GM18867 (cell line): ENCODE data around the gene PDSS2.
"Not testable (repeated sequence)": the region's sequence is repeated elsewhere in the genome, so short reads cannot be mapped to it uniquely, and the experiment has no call there.

Experiments used
- ATAC-seq: cut with Tn5 transposase; IDR thresholded peaks from one replicate; pipeline ENCODE4 v1.9.1; 2021; ENCODE audit warnings: mild to moderate bottlenecking, moderate library complexity; ENCODE audit not compliant: unreplicated experiment

PDSS2 gene

DNA sequence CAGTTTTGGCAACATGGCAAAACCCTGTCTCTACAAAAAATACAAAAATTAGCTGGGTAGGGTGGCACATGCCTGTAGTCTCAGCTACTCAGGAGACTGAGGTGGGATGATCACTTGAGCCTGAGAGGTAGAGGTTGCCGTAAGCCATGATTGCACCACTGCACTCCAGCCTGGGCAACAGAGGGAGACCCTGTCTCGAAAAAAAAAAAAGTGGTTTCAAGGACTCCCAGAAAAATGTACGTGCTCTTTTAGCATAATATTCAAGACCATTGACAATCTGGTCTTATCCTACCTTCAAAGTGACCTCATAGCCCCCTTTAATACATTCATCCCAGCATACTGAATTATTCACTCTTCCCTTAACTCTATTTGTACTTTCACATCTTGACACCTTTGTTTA is 16.0 kb upstream of the PDSS2 start:
- ATAC-seq: not testable (repeated sequence)

DNA sequence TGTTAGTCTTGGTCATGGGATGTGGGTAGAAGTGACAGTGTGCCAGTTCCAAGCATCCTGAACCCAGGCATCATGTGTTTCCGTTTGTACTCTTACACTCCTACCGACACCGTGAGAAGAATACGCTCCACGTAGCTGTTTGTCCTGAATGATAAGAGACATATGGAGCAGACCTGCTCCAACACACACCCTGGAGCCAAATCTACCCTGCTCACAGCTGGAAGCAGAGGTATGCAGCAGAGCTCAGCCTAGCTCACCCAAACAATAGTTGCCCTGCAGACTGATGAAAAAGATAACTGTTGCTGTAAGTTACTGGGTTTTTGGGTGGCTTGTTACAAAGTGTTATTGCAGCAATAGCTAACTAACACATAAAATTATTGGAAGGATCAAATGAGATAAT is 14.3 kb upstream of the PDSS2 start:
- no peak for ATAC-seq

- no peak for ATAC-seq
Measured at GRCh38 chr6:107470364-107470763, 11.0 kb upstream of the PDSS2 start.

GRCh38 chr6:107466062-107466461 is 6.7 kb upstream of the PDSS2 start:
- ATAC-seq: no peak

GRCh38 chr6:107460083-107460631 is 793 bp upstream of the PDSS2 start:
- no peak for ATAC-seq

DNA sequence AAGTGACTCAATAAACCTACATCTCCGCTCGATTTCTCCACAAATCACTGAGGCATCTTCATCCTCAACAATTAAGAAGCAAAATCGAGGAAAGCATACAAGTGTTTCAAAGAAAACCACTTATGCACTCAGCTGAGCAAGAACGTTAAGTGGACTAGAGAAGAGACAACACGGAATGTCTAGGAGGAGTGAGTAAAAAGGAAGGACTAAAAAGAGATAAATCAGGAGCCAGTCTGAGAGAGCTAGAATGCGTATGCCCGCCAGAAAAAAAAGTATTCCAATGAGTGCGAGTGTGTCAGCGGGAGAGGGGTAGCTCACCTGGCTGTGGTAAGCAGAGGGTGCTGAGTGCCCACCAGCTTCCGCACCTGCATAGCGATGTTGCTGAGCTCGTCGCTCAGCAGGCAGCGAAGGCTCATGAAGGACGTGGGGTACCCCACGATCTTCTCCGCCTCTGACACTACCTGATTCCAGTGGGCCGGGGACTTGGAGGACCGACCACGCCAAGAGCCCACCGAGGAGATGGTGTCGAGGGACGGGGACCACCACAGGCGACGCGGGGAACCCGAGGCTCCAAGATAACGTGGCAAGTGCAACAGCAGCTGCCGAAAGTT is 587 bp downstream of the PDSS2 start:
- ATAC-seq: peak; percentile 31

DNA sequence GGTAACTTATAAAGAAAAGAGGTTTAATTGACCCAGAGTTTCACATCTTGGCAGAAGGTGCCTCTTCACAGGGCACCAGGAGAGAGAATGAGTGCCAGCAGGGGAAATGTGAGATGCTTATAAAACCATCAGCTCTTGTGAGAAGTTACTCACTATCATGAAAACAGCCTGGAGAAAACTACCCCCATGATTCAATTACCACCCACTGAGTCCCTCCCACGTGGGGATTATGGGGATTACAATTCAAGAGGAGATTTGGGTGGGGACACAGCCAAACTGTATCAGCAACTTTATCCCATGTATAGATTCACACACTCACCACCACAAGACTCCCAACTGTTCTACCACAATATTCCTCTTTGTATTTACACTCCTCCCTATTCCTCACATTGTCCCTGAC is 10.6 kb downstream of the PDSS2 start:
- ATAC-seq: no peak

GRCh38 chr6:107447663-107448216 is 11.6 kb downstream of the PDSS2 start:
- ATAC-seq: no peak

DNA sequence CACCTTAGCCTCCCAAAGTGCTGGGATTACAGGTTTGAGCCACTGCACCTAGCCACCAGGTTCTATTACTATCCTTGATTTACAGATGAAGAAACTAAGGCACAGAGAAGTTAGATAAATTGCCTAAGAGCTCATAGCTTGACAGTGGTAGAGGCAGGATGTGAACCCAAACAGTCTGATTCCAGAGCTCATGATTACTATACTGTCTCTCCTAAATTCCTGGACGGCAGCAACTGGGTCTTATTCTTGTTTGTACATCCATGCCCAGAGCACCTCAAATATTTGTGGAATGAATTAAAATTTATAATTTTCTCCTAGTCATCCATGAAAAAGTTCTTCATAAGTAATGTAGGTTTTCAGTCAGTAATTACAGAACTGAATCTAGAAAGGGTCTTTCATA is 15.1 kb downstream of the PDSS2 start:
- no peak for ATAC-seq

DNA sequence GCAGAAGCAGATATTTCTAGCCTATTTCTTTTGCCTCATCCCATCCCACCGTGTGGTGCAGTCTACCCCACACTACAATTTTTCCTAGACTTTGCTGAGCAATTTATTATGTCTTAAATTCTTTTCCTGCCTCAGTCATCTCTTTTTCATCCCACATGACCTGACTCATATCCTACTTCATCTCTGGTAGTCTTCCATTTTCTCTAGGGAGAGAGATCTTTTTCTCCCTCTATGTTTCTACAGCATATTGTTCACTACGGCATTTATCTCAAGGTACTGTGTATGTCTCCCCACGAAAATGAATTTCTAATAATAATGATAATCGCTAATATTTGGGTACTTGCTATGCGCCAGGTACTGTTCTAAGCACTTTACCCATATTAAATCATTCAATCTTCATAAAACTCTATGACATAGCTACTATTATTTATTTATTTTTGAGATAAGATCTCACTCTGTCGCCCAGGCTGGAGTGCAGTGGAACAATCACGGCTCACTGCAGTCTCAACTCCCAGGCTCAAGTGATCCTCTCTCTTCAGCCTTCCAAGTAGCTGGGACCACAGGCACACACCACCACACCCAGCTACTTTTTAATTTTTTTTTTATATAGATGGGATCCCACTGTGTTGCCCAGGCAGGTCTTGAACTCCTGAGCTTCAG is 15.6 kb downstream of the PDSS2 start:
- no peak for ATAC-seq

GRCh38 chr6:107442938-107443607 is 16.3 kb downstream of the PDSS2 start:
- no peak for ATAC-seq

DNA sequence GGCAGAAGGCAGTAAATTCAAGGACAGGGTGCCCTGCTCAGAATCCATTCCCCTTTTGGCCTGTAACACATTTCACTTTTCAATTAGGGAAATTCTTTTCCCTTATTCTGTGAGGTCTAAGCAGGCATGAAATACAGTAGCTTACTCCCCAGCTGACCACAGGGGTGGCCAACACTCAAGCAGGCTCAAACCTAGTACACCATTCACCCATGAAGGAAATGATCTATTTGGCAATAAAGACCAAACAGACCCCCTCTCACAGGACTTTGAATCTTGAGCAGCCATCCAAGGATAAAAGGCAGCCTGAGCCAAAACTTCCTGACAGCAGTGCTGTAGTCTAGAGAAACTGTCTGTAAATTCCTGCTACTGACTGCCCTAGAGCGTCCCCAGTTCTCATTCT is 17.7 kb downstream of the PDSS2 start:
- no peak for ATAC-seq

GRCh38 chr6:107440936-107441335 is 18.4 kb downstream of the PDSS2 start:
- ATAC-seq: no peak

- no peak for ATAC-seq
Measured at GRCh38 chr6:107439406-107439805, 20.0 kb downstream of the PDSS2 start.

DNA sequence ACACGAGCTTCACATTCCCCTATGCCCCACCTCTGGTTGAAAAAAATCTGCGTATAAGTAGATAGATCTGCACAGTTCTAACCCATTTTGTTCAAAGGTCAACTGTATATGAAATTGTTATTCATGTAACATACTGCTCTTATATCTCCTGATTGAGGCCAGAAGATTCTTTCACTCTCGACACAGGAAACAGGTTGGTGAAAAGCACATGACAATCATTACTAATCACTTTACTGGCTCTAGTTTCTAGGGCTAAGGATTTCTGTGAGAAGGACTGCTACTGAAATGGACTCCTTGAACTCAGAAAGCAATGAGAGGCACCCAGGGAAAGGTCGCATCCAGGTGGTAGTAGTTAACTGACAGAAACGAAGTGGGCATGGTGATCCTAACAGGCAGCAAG is 21.7 kb downstream of the PDSS2 start:
- no peak for ATAC-seq

DNA sequence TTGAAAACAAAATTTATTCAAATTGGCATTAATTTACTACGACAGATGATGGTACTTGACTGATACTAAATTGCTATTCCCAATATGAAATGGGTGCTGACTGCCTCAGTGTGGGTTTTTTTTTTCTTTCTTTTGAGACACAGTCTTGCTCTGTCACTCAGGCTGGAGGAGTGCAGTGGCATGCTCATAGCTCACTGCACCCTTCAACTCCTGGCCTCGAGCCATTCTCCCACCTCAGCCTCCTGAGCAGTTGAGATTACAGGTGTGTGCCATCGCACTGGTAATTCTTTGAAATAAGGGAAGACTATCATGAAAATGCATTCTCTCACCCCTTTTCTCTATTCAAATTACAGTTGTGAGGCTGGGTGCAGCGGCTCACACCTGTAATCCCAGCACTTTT is 22.5 kb downstream of the PDSS2 start:
- ATAC-seq: no peak

DNA sequence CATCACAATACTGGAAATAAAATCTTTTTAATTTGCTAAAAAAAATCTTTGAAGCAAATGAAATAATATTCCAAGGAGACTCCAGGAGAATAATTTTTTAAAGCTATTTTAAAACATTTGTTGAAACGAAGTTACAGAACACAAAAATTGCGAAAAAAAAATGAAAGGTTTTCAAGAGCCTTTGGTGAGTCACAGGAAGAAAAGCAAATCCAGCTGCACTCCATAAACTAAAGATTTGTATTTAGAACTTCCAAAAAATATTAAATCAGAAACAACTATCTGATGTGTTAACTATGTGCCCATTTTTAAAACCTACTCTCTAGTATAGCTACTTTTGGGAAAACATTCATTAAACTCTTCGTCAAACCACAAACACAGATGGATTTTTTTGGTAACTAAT is 23.6 kb downstream of the PDSS2 start:
- no peak for ATAC-seq

GRCh38 chr6:107434812-107435211 is 24.6 kb downstream of the PDSS2 start:
- ATAC-seq: no peak

- ATAC-seq: not testable (repeated sequence)
Measured at GRCh38 chr6:107425951-107426350, 33.4 kb downstream of the PDSS2 start.

DNA sequence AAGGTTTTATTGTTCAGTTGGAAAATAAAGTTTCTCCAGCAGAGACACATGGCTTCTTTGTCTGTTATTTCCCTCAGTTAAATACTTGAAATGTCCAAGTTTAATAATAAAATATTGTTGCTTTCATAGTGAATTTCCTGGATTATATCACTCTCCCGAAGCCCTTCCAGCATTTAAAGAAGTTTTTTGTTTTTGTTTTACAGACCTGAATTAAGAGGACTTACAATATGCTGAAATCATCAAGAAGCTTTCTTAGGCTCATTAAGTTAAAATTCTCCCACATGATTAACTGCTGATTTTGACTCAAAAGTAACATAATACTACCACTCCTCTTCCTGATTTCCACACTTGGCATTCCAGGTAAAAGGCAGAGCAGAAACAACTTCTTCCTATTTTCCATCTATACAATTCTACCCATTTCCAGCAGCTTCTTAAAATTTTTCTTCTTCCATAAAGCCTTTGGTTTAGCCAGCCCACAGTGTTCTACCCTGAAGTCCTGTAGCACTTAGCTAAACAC is 35.8 kb downstream of the PDSS2 start:
- ATAC-seq: no peak

DNA sequence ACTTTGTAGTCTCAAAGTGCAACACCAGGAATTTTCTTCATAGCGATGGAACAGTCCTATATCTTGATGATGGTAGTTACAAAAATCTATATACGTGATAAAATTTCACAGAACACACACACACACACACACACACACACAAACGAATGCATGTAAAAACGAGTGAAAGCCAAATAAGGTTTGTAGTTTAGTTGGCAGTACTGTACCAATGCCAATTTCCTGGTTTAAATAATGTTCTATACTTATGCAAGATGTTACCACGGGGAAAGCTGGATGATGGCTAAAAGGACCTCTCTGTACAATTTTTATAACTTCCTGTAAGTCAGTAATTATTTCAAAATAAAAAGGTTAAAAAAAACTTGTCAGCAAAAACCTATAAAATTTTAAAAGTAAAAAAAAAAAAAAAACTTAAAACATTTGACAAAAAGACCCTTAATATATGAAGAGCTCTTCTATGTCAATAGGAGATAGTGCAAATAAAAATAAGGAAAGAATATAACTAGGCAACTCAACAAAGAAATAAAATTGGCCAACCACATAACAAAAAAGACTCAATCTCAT is 37.6 kb downstream of the PDSS2 start:
- no peak for ATAC-seq
